Bone marrow (tissue), 2 donors: ENCODE measurements around the gene MSI2.
"Not testable (repeated sequence)": the region's sequence is repeated elsewhere in the genome, so short reads cannot be mapped to it uniquely, and the experiment has no call there.

Source experiments
- DNase-seq, 2 donors: peaks; one replicate each; lab custom pipeline; 2025; lab: John Stamatoyannopoulos, UW

Gene MSI2

DNA sequence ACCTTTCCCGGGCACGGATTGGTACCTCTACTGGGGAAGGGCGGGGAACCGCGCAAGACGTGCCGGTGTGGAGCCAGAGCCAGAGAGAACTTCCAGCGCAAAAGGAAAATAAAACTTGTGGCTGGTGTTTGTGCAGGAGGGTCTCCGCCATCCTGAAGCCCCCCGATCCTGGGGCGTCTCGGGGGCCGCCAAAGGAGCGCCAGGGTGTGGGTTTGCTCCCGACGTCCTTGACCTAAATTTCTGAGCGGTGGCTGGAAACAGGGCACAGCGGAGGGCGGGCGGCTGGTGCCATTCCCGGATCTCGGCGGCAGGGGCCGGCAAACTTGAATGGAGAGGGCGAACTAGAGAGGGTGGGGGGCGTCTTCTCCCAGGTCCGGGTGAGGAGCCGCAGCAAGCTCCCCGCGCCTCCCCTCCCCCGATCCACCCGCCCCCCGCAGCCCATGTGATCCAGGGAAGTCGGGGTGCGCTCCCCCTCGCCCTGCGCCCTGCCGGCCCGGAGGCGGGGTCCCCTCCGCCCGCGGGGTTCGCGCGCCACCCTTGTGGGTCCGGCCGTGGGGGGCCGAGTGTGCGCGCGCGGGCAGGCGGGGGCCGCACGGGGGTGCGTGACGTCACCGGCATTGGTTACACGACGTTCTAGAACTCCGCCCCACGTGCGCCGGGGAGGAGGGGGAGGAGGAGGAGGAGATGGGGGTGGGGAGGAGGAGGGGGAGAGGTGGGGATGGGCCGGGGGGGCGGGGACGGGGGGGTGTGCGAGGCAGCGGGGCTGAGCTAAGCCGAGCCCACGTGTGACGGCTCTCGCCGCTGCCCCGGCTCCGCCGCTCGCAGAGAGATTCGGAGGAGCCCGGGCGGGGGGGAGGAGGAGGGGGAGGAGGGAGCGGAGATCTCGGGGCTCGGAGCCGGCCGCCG lies at the start of gene MSI2:
MSI2 (plus strand) TSS at position 748 of the 906 bp plus-strand sequence. CDS start 220 bp downstream, outside the sequence.
- DNase-seq = peak; percentile 61 to 80

DNA sequence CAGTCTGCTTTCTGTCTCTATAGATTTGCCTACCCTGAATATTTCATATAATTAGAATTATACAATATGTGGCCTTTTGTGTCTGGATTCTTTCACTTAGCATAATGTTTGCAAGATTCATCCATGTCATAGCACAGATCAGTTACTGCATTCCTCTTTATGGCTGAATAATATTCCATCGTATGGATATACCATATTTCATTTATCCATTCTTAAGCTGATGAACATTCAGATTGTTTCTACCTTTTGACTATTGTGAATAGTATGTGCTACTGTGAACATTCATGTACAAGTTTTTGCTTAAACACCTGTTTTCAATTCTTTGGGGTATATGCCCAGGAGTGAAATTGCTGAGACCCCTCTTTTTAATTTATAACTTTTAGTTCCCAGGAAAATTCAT lies 49.4 kb upstream of the MSI2 start:
- no peak for DNase-seq

- DNase-seq = no peak
Observed at GRCh38 chr17:57207396-57207795, 48.9 kb upstream of the MSI2 start.

GRCh38 chr17:57210224-57210553 lies 46.1 kb upstream of the MSI2 start:
- no peak for DNase-seq

DNA sequence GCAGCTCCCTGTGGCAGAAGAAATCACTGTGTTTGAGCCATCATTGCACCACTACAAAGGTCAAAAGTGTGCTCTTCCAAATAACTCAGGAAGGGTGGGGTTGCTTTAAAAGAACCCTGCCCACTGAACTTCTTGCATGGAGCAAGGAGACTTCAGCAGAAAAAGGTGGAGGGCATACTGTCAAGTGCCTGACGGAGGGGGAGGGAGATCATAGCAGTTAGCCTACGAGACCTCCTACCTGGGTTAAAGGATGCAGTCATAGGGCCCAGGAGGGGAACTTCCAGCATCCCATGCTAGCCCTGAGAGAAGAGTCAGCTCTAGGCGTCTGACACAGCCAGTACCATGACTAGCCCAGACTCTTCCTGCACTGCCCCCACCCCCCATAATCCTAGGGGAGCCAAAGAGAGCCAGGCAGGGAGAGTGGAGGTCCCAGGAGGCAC lies 45.3 kb upstream of the MSI2 start:
- no peak for DNase-seq

- no peak for DNase-seq
Observed at GRCh38 chr17:57211543-57211942, 44.8 kb upstream of the MSI2 start.

DNA sequence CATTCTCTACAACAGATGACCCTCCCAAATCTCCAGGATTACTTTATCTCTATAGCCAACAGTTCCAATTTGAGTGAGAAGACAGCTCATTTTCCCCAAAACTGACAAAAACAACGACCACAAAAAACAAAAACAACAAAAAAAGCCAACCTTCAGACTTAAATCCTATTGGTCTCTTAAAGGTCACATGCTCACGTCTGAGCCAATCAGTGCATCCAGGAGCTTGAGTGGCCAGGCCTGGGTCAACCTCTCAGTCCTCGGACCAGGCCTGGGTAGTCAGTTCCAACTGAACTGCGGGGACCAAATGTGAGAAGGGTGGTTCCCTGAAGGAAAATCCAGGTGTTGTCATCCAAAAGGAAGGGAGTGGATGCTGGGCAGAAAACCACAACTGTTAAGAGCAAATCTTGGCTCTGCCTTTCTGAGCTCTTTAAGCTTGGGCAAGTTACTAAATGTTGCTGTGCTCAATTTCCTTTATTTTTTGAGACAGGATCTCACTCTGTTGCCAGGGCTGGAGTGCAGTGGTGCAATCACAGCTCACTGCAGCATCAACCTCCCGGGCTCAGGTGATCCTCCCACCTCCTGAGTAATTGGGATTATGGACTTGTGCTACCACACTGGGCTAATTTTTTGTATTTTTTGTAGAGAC lies 43.0 kb upstream of the MSI2 start:
- DNase-seq = no peak

- DNase-seq = no peak
Observed at GRCh38 chr17:57215317-57215716, 41.0 kb upstream of the MSI2 start.

DNA sequence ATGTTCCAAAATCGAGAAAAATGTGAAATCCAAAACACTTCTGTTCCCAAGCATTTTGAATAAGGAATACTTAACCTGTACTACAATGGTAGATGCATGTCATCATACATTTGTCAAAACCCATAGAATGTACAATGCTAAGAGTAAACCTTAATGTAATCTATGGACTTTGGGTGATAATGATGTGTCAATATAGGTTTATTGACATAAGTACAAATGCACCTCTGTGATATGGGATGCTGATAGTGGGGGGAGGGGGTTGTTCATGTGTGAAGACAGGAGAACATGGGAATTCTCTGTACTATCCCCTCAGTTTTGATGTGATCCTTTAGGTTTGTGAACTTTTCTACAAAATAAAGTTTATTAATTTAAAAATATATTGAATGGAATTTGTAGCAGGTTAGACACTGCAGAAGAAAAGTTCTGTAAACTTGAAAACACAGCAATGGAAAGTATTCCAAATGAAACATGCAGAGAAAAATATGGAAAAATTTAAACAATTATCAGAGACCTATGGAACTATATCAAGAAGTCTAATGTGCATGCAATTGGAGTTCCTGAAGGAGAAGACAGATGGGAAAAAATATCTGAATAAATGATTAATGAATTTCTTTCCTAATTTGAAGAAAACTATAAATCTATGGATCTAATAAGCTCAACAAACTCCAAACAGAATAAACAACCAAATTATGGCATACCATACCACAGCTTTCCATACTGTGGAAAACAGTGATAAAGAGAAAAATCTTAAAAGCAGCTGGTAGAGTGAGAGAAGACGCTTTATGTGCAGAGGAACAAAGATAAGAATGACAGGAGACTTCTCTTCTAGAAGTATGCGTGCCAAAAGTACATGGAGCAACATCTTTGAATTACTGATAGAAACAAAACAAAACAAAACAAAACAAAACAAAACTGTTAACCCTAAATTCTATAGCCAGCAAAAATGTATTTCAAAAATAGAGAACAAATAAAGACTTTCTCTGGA lies 34.7 kb upstream of the MSI2 start:
- DNase-seq = no peak

GRCh38 chr17:57222422-57222821 lies 33.9 kb upstream of the MSI2 start:
- DNase-seq = not testable (repeated sequence)

DNA sequence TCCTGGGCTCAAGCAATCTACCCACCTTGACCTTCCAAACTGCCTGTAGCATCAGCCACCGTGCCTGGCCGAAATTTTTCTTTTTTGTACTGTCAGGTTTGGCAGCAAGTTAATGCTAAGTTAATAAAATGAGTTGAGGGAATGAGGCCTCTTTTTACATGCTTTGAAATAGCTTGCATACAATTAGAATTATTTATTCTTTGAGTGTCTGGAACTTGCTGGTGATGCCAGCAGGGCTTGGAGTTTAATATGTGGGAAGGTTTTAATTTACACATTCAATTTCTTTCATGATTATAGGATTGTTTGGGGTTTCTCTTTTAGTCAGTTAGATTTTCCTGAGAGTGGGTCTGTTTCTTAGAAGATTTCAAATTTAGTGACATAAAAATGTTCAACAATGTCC lies 31.2 kb upstream of the MSI2 start:
- DNase-seq = no peak

DNA sequence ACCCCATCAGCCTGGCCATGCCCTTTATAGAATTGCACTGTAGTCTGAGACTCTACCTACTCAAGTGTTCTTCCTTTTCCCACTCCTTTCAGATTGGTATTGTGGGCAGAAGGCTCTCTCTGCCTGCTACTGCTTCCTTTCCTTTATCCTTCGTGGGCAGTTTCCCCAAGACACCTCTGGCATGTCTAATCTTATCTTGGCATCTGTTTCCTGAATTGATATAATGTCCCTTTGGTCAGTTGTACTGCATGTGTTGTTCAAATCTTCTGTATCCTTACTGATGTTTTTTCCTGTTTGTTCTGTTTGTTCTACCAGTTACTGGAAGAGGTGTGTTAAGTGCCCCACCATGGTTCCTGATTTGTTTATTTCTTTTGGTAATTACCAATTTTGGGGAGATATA lies 29.5 kb upstream of the MSI2 start:
- no peak for DNase-seq

GRCh38 chr17:57228911-57229310 lies 27.4 kb upstream of the MSI2 start:
- DNase-seq = no peak

DNA sequence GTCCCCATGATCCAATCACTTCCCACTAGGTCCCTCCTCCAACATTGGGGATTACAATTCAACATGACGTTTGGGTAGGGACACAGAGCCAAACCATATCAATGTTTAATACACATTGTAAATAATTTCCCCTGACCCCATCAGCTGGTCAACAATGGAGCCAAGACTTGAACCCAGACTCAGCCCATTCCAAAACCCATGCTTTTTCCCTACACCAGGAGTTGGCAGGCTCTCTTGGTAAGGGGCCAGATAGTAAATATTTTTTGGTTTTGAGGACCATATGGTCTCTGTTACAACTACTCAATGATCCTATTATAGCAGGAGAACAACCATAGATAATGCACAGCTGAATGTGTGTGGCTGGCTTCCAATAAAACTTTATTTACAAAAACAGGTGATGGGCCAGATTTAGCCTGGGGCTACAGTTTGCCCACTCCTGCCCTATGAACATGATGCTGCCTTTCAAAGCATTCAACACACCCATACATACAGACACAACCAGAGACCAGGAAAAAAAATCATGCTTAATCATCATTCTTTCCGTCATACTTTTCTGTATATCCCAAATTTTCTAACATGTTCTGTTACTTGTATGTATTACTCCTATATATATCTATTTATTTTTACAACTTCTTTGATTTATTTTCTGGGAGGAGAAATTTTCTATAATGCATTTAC lies 22.1 kb upstream of the MSI2 start:
- no peak for DNase-seq

DNA sequence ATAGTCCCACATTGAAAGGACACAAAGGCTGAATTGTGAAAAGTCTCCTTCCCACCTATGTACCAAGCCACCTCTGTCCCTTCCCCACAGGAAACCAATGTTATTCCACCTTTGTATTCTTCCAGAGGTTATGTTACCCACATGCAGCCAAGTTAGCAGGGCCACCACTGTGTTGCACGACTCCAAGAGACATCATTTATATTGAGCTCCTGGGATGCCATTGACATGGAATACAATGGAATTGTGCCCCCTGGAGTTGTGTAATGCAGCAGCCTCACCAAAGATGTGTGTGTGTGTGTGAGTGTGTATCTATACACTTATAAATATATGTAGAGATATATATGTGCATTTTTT lies 21.6 kb upstream of the MSI2 start:
- DNase-seq = no peak

DNA sequence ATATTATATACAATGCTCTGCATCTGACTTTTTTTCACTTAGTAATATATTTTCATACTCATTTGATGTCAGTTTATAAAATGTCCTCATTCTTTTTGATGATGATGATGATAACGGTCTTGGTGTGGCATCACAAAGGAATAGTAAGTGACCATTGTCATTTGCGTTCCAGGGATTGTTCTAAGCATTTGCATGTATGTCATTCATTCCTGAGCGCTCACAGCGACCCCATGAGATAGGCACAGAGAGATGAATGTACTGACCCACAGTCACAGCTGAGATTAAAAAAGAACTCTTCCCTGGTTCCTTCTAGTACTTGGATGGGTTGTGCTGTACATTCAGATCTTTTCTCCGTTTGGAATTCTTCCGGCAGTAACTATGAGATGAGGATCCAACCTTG lies 21.2 kb upstream of the MSI2 start:
- no peak for DNase-seq

DNA sequence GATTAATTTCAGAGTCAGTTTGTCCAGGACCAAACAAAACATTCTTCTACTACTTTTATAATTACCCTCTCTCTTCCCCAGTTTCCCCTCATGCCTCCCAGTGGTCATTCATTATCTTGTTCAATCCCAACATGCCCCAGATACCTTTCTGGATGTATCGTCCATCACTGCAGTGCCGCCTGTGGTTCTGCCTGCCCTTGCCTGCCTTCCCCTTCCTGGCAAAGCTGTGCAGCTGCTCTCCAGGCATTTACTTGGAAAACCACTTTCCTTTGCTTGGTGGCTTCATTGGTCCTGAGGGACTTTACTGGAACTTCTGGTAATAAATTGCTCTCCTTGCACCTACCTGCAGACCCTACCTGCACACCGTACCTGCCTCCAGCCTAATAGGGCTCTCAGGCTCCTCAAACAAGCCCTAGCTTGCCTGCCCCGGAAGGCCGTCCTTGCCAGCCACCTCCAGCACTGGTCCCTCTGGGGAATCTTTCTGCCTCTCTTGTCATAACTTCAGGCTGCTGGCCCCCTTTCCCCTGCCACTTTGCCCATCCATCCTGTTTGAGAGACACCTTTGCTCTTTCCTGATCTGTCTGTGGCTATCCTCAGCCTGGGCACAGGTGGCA lies 19.5 kb upstream of the MSI2 start:
- DNase-seq = no peak

- no peak for DNase-seq
Observed at GRCh38 chr17:57240648-57241047, 15.7 kb upstream of the MSI2 start.

- no peak for DNase-seq
Observed at GRCh38 chr17:57242148-57242547, 14.2 kb upstream of the MSI2 start.

- DNase-seq = peak; percentile 32 to 76
Observed at GRCh38 chr17:57243171-57243622, 13.1 kb upstream of the MSI2 start.

DNA sequence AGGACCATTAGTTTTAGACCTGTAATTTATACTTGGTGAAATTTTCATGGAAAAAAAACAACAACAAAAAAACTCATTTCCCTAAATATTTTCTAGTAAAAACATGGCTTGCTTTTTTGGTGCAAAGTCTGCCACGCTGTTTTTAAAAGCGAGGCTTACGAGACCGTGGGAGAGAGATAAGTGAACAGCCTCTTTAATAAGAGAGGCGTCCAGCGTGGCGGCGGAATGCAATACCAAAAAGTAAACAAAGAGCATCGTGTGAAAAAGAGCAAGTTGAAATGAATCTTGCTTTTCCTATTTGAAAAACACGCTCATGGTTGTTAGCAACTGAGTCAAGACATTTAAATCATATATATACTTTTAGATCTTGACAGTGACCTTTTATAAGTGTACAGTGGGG lies 10.5 kb upstream of the MSI2 start:
- DNase-seq = no peak
